Astrocyte (in vitro differentiated cells and primary cell): Measurements from ENCODE around the gene UTP3. TPM values are rescaled to one million over a fixed set of nuclear protein-coding genes. Genes with fewer than 3 reads are reported as not detected.
"Not testable (repeated sequence)": the region's sequence is repeated elsewhere in the genome, so short reads cannot be mapped to it uniquely, and the experiment has no call there.

Experiments
- DNase-seq: peaks from one replicate; pipeline ENCODE4 v3.0.0-alpha.2; 2010; ENCODE audit warnings: low read depth
- FAIRE-seq: peaks from 2 replicates; lab custom pipeline; 2011; peaks lifted over from hg19 to GRCh38; lab: Jason Lieb, UNC
- H2AFZ ChIP-seq: 2 replicates; pipeline ENCODE4 v1.6.0; 2012; ENCODE audit warnings: low read depth, low read length, inconsistent platforms
- H3K27ac ChIP-seq: 2 replicates; pipeline ENCODE4 v1.5.1; 2011; ENCODE audit warnings: low read depth, low read length, inconsistent platforms
- H3K27me3 ChIP-seq: 2 replicates; pipeline ENCODE4 v1.6.0; 2011; ENCODE audit warnings: low read length, inconsistent platforms; ENCODE audit not compliant: insufficient read depth
- H3K36me3 ChIP-seq: 2 replicates; pipeline ENCODE4 v1.5.1; 2011; ENCODE audit warnings: low read length, inconsistent platforms; ENCODE audit not compliant: insufficient read depth
- H3K4me1 ChIP-seq: 2 replicates; pipeline ENCODE4 v1.5.1; 2011; ENCODE audit warnings: low read length, inconsistent platforms; ENCODE audit not compliant: insufficient read depth
- H3K4me2 ChIP-seq: 2 replicates; pipeline ENCODE4 v1.6.0; 2012; ENCODE audit warnings: low read length, inconsistent platforms
- H3K4me3 ChIP-seq: 2 replicates; pipeline ENCODE4 v1.5.1; 2011; ENCODE audit warnings: low read depth, mild to moderate bottlenecking, low read length, inconsistent platforms; ENCODE audit not compliant: insufficient read depth
- H3K79me2 ChIP-seq: 2 replicates; pipeline ENCODE4 v1.6.0; 2012; ENCODE audit warnings: mild to moderate bottlenecking, low read length, inconsistent platforms; ENCODE audit not compliant: insufficient read depth
- H3K9ac ChIP-seq: 2 replicates; pipeline ENCODE4 v1.6.0; 2012; ENCODE audit warnings: mild to moderate bottlenecking, low read length, inconsistent platforms
- H3K9me3 ChIP-seq: 2 replicates; pipeline ENCODE4 v1.5.1; 2012; ENCODE audit warnings: low read depth, mild to moderate bottlenecking, low read length, inconsistent platforms; ENCODE audit not compliant: insufficient read depth
- H4K20me1 ChIP-seq: 2 replicates; pipeline ENCODE4 v1.6.0; 2012; ENCODE audit warnings: low read length, inconsistent platforms; ENCODE audit not compliant: insufficient read depth
- H3K27ac Mint-ChIP-seq: one replicate; pipeline ENCODE4 v1.8.0; 2021; ENCODE audit warnings: mild to moderate bottlenecking, mixed read lengths; ENCODE audit not compliant: unreplicated experiment
- H3K27me3 Mint-ChIP-seq: one replicate; pipeline ENCODE4 v1.8.0; 2021; ENCODE audit warnings: low read depth, mixed read lengths; ENCODE audit not compliant: unreplicated experiment
- H3K36me3 Mint-ChIP-seq: one replicate; pipeline ENCODE4 v1.8.0; 2021; ENCODE audit warnings: low read depth, mixed read lengths; ENCODE audit not compliant: unreplicated experiment
- H3K4me1 Mint-ChIP-seq: one replicate; pipeline ENCODE4 v1.8.0; 2021; ENCODE audit warnings: low read depth, mixed read lengths; ENCODE audit not compliant: unreplicated experiment
- H3K4me3 Mint-ChIP-seq: one replicate; pipeline ENCODE4 v1.8.0; 2021; ENCODE audit warnings: mild to moderate bottlenecking, moderate library complexity, mixed read lengths; ENCODE audit not compliant: unreplicated experiment
- H3K9me3 Mint-ChIP-seq: one replicate; pipeline ENCODE4 v1.8.0; 2021; ENCODE audit warnings: mild to moderate bottlenecking, mixed read lengths; ENCODE audit not compliant: unreplicated experiment
- EZH2 ChIP-seq: IDR thresholded peaks from 2 replicates; pipeline ENCODE4 v1.6.1; 2012; ENCODE audit warnings: mild to moderate bottlenecking, low read length, inconsistent platforms; ENCODE audit not compliant: insufficient read depth
- total RNA-seq: library from RNA; stranded (reverse); gene quantifications from 2 replicates; pipeline ENCODE4 v1.2.1, GENCODE V29; 2021
- TF ChIP-seq, protein P1 (sequence below): IDR thresholded peaks from 2 replicates; pipeline ENCODE4 v1.5.1; 2011; ENCODE audit warnings: low read depth, mild to moderate bottlenecking, inconsistent platforms, low read length, moderate library complexity; ENCODE audit not compliant: insufficient read depth

The UTP3 gene
- total RNA-seq, 1 donor from 2014 or later: 37.0 TPM

DNA sequence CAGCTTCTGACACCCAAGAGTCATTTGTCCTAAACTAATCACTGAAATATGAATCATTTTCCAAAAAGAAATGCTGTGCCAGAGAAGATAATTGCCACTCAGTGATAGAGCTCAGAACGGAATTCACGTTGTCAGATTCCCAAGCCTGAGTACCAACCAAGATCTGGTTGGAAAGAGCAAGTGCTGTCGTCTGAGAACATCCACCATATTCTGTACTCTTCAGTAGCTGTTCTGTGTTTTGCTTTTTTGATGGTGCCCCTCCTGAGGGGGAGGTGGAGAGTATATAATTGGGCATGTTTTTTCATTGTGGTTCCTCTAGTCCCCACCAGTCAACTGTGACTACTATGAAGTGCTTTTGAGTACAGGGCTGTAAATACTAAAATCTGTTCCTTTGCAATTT lies 46.6 kb downstream of the UTP3 start:
- H3K4me2 ChIP-seq: peak overlapping the region; percentile 93
- H3K9me3 ChIP-seq: no peaks in the 10 kb centered on the region
- H3K36me3 Mint-ChIP-seq: peaks cover 2% of the 10 kb centered on the region
- FAIRE-seq (no peak), DNase-seq (no peak)
- no peaks in the 10 kb centered on the region for H3K27me3 Mint-ChIP-seq
- H3K36me3 ChIP-seq: no peaks in the 10 kb centered on the region
- peaks cover 61% of the 10 kb centered on the region for H4K20me1 ChIP-seq
- H3K27me3 ChIP-seq: no peaks in the 10 kb centered on the region
- peak overlapping the region; percentile 79 for H3K9ac ChIP-seq
- peak overlapping the region; percentile 14 for H3K27ac Mint-ChIP-seq
- H3K4me1 Mint-ChIP-seq: peaks cover 12% of the 10 kb centered on the region
- H2AFZ ChIP-seq: no peak overlapping the region
- H3K4me3 Mint-ChIP-seq: peak overlapping the region; percentile 21
- peaks cover 81% of the 10 kb centered on the region for H3K79me2 ChIP-seq
- peak overlapping the region; percentile 50 for H3K4me3 ChIP-seq
- TF ChIP-seq, protein P1, sequence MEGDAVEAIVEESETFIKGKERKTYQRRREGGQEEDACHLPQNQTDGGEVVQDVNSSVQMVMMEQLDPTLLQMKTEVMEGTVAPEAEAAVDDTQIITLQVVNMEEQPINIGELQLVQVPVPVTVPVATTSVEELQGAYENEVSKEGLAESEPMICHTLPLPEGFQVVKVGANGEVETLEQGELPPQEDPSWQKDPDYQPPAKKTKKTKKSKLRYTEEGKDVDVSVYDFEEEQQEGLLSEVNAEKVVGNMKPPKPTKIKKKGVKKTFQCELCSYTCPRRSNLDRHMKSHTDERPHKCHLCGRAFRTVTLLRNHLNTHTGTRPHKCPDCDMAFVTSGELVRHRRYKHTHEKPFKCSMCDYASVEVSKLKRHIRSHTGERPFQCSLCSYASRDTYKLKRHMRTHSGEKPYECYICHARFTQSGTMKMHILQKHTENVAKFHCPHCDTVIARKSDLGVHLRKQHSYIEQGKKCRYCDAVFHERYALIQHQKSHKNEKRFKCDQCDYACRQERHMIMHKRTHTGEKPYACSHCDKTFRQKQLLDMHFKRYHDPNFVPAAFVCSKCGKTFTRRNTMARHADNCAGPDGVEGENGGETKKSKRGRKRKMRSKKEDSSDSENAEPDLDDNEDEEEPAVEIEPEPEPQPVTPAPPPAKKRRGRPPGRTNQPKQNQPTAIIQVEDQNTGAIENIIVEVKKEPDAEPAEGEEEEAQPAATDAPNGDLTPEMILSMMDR: no peak
- no peak for TF ChIP-seq EZH2
- peaks cover 11% of the 10 kb centered on the region for H3K4me1 ChIP-seq
- no peaks in the 10 kb centered on the region for H3K9me3 Mint-ChIP-seq
- peak overlapping the region; percentile 62 for H3K27ac ChIP-seq

DNA sequence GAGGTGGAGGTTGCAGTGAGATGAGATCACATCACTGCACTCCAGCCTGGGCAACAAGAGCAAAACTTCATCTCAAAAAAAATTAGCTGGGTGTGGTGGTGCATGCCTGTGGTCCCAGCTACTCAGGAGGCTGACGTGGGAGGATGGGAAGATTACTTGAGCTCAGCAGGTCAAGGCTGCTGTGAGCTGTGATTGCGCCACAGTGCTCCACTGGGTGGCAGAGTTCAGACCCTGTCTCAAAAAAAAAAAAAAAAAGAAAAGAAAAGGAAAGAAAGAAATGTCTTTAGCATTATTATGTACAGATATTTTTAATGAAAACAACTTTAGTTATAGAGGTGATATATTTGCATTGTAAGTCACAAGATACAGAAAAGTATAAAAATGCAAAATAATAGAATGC lies 47.6 kb downstream of the UTP3 start:
- H3K27ac ChIP-seq, H2AFZ ChIP-seq, H3K36me3 Mint-ChIP-seq, H3K4me3 ChIP-seq, H3K27me3 ChIP-seq, H3K9me3 ChIP-seq, H3K9me3 Mint-ChIP-seq, H3K27ac Mint-ChIP-seq, H3K36me3 ChIP-seq, H3K4me2 ChIP-seq, H3K9ac ChIP-seq, H3K27me3 Mint-ChIP-seq, FAIRE-seq: not testable (repeated sequence)
- H3K4me3 Mint-ChIP-seq: peak overlapping the region; percentile 34
- peaks cover 11% of the 10 kb centered on the region for H3K4me1 ChIP-seq
- peaks cover 13% of the 10 kb centered on the region for H3K4me1 Mint-ChIP-seq
- H4K20me1 ChIP-seq: peaks cover 64% of the 10 kb centered on the region
- DNase-seq: peak; percentile 54
- H3K79me2 ChIP-seq: peaks cover 83% of the 10 kb centered on the region

- H3K4me2 ChIP-seq: no peak overlapping the region
- H3K9me3 ChIP-seq: no peaks in the 10 kb centered on the region
- no peak for DNase-seq
- Mint-ChIP-seq H3K4me3 (no peak overlapping the region), H3K36me3 (peaks cover 2% of the 10 kb centered on the region), H3K4me1 (peaks cover 15% of the 10 kb centered on the region), H3K9me3 (no peaks in the 10 kb centered on the region), H3K27me3 (no peaks in the 10 kb centered on the region), H3K27ac (no peak overlapping the region)
- no peak for FAIRE-seq
- no peak overlapping the region for H3K9ac ChIP-seq
- TF ChIP-seq, protein P1: no peak
- no peaks in the 10 kb centered on the region for H3K36me3 ChIP-seq
- H3K27me3 ChIP-seq: no peaks in the 10 kb centered on the region
- no peak overlapping the region for H3K4me3 ChIP-seq
- no peak overlapping the region for H3K27ac ChIP-seq
- no peak overlapping the region for H2AFZ ChIP-seq
- H3K79me2 ChIP-seq: peaks cover 80% of the 10 kb centered on the region
- peaks cover 62% of the 10 kb centered on the region for H4K20me1 ChIP-seq
- H3K4me1 ChIP-seq: peaks cover 15% of the 10 kb centered on the region
Measured at GRCh38 chr4:70737006-70737405, 48.7 kb downstream of the UTP3 start.
